ENCODE data around the gene TBC1D5. TPM values are rescaled to one million over a fixed set of nuclear protein-coding genes. Genes with fewer than 3 reads are reported as not detected.

Gene TBC1D5
- total RNA-seq, 2 donors from 2014 or later: 54.8 to 55.9 TPM

DNA sequence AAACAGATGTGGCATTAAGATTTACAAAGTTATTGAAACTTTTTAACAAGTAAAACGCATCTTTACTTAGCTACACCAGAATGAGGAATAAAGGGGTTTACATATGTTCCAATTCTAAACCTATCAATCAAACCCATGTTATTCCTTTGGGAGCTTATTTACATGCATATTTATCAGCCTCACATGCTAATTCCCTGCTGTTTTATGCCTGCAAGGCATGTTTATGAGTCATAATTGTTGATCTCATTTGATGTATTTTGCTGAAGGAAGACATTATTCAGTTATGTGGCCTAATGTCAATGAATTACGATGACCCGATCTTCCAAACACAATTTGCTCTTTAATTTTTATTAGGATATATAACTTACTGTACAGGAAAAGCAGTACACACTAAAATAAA, 272.9 kb downstream of the TBC1D5 start:
- no peak for ATAC-seq
- no peak overlapping the region for H3K27ac Mint-ChIP-seq
- DNase-seq (ENCODE audit: low spot score in 2 of 2): no peak
- H3K9me3 Mint-ChIP-seq: no peaks in the 10 kb centered on the region
- peaks cover 0 to 1% of the 10 kb centered on the region in 2 donors for H3K36me3 Mint-ChIP-seq

GRCh38 chr3:17466028-17466427, 276.4 kb downstream of the TBC1D5 start:
- Mint-ChIP-seq H3K27ac (no peak overlapping the region), H3K9me3 (no peaks in the 10 kb centered on the region), H3K36me3 (peaks cover 0 to 6% of the 10 kb centered on the region in 2 donors)
- DNase-seq (ENCODE audit: low spot score in 2 of 2) (no peak), ATAC-seq (no peak)

GRCh38 chr3:17459470-17459993, 282.9 kb downstream of the TBC1D5 start:
- peaks cover 0 to 5% of the 10 kb centered on the region in 2 donors for H3K36me3 Mint-ChIP-seq

GRCh38 chr3:17456650-17457049, 285.8 kb downstream of the TBC1D5 start:
- H3K27ac Mint-ChIP-seq: no peak overlapping the region
- H3K36me3 Mint-ChIP-seq: peaks cover 0 to 7% of the 10 kb centered on the region in 2 donors
- DNase-seq (ENCODE audit: low spot score in 2 of 2) (no peak), ATAC-seq (no peak)
- H3K9me3 Mint-ChIP-seq: peaks cover 0 to 9% of the 10 kb centered on the region in 2 donors

More at GRCh38 chr3:17459470-17459993, 282.9 kb downstream of the TBC1D5 start:
- Mint-ChIP-seq H3K9me3 (no peaks in the 10 kb centered on the region), H3K27ac (no peak overlapping the region)
- ATAC-seq: no peak
- no peak for DNase-seq (ENCODE audit: low spot score in 2 of 2)

GRCh38 chr3:17456046-17456445, 286.4 kb downstream of the TBC1D5 start:
- no peak for ATAC-seq
- no peak for DNase-seq (ENCODE audit: low spot score in 2 of 2)
- Mint-ChIP-seq H3K9me3 (peaks cover 0 to 9% of the 10 kb centered on the region in 2 donors), H3K36me3 (peaks cover 4 to 7% of the 10 kb centered on the region in 2 donors), H3K27ac (no peak overlapping the region)

DNA sequence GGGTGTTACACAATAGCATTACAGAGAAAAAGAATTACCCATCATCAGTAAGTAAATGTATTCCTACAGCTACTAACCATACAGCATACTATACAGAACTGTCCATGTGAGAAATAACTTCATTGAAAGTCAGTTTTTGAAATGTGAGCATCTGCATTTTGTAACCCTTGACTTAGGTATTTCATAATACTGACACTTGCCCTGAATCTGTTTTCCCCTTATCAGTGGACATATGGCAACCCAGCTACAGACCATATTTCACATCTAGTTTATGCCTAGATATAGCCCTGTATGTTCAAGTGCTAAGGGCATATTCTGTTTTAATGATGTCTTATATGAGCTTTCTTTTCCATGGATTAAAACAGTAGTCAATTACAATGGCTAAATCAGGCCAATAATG, 297.6 kb downstream of the TBC1D5 start:
- Mint-ChIP-seq H3K36me3 (peaks cover 6 to 16% of the 10 kb centered on the region in 2 donors), H3K9me3 (peaks cover 4 to 5% of the 10 kb centered on the region in 2 donors), H3K27ac (no peak overlapping the region)
- ATAC-seq (no peak), DNase-seq (ENCODE audit: low spot score in 2 of 2) (no peak)

GRCh38 chr3:17443142-17443541, 299.3 kb downstream of the TBC1D5 start:
- H3K27ac Mint-ChIP-seq: no peak overlapping the region
- H3K36me3 Mint-ChIP-seq: peaks cover 12 to 14% of the 10 kb centered on the region in 2 donors
- DNase-seq (ENCODE audit: low spot score in 2 of 2) (no peak), ATAC-seq (no peak)
- H3K9me3 Mint-ChIP-seq: peaks cover 4 to 9% of the 10 kb centered on the region in 2 donors

DNA sequence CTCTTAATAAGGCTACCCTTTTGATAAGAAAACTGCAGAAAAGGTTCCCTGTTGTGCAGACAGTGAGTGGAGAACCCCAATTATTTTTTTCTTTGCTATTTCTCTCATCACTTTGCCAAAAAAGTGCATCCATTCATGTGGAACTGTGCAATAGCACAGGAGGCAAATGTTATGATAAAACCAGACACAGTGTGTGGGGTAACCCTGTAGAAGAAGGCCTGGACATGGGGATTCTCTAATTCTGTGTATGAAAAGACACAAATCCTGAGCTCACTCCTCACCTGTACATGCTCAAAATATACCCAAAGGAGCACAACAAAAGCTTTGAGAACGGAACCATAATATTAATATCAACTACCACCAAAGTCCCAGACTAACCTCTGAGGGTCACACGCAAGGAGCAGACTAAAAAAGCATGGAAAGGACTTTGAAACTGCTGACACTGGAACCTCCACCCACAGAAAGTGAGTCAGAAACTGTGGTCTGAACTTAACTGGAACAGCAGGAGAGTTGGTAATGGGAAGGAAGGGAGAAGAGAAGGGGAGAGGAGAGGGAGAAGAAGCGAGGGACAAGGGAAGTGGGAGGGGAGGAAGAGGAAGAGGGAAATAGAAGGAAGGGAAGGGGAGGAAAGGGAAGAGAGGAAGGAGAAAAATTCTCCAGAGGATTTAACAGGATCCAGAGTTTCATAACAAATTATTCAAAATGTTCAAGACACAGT, 299.9 kb downstream of the TBC1D5 start:
- ATAC-seq: no peak
- Mint-ChIP-seq H3K9me3 (peaks cover 4 to 9% of the 10 kb centered on the region in 2 donors), H3K27ac (no peak overlapping the region), H3K36me3 (peaks cover 16 to 19% of the 10 kb centered on the region in 2 donors)
- no peak for DNase-seq (ENCODE audit: low spot score in 2 of 2)

GRCh38 chr3:17433876-17434275, 308.6 kb downstream of the TBC1D5 start:
- peaks cover 5 to 10% of the 10 kb centered on the region in 2 donors for H3K36me3 Mint-ChIP-seq
- no peak for DNase-seq (ENCODE audit: low spot score in 2 of 2)
- no peak overlapping the region for H3K27ac Mint-ChIP-seq
- no peak for ATAC-seq
- peaks cover 0 to 5% of the 10 kb centered on the region in 2 donors for H3K9me3 Mint-ChIP-seq

- Mint-ChIP-seq H3K9me3 (no peaks in the 10 kb centered on the region), H3K36me3 (no peaks in the 10 kb centered on the region), H3K27ac (no peak overlapping the region)
- DNase-seq (ENCODE audit: low spot score in 2 of 2): no peak
- no peak for ATAC-seq
Observed at GRCh38 chr3:17432236-17432635, 310.2 kb downstream of the TBC1D5 start.

GRCh38 chr3:17431484-17432045, 310.9 kb downstream of the TBC1D5 start:
- ATAC-seq (no peak), DNase-seq (ENCODE audit: low spot score in 2 of 2) (no peak)
- H3K36me3 Mint-ChIP-seq: no peaks in the 10 kb centered on the region
- no peak overlapping the region for H3K27ac Mint-ChIP-seq
- H3K9me3 Mint-ChIP-seq: no peaks in the 10 kb centered on the region

DNA sequence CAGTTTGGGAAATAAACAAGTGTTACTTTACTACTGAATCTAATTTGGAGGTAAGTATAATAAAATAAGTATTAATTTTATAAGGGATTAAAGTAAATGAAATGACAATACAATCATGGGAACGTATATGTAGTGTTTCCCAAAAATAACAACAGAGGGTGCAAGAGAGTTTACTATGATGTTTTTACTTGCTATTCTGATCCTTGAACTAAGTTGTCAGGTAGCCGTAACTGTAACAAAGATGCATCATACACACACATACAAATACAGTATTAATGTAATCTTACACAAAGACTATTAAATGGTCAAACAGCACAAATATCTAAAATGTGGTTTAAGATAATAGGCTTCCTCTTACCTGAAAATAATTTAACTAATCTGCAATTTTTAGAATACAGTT, 311.4 kb downstream of the TBC1D5 start:
- Mint-ChIP-seq H3K36me3 (no peaks in the 10 kb centered on the region), H3K9me3 (no peaks in the 10 kb centered on the region), H3K27ac (no peak overlapping the region)
- no peak for ATAC-seq
- DNase-seq (ENCODE audit: low spot score in 2 of 2): no peak

DNA sequence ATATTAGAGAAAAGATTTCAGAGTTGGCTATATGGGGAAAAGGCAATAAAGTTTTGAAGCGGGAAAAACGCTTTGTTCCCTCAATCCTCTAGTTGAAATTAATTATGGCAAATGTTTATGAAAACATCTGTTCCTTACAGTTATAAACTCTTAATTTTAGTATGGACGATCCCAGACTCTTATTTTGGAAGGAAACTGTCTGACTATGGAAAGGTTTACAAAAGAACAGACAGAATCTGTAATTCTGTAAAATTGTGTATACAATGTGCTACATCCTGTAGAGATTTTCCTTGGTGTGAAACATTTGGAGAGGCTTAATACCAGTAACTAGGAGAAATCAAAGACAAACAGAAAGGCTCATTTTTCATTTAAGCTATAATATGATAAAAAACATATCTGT, 311.8 kb downstream of the TBC1D5 start:
- Mint-ChIP-seq H3K9me3 (no peaks in the 10 kb centered on the region), H3K27ac (no peak overlapping the region)

GRCh38 chr3:17423786-17424536, 318.5 kb downstream of the TBC1D5 start:
- ATAC-seq (no peak), DNase-seq (ENCODE audit: low spot score in 2 of 2) (no peak)
- Mint-ChIP-seq H3K9me3 (no peaks in the 10 kb centered on the region), H3K27ac (no peak overlapping the region), H3K36me3 (no peaks in the 10 kb centered on the region)

More for the DNA sequence above, 311.8 kb downstream of the TBC1D5 start:
- no peak for ATAC-seq
- no peak for DNase-seq (ENCODE audit: low spot score in 2 of 2)
- no peaks in the 10 kb centered on the region for H3K36me3 Mint-ChIP-seq

GRCh38 chr3:17422636-17423035, 319.8 kb downstream of the TBC1D5 start:
- DNase-seq (ENCODE audit: low spot score in 2 of 2): no peak
- H3K9me3 Mint-ChIP-seq: no peaks in the 10 kb centered on the region

DNA sequence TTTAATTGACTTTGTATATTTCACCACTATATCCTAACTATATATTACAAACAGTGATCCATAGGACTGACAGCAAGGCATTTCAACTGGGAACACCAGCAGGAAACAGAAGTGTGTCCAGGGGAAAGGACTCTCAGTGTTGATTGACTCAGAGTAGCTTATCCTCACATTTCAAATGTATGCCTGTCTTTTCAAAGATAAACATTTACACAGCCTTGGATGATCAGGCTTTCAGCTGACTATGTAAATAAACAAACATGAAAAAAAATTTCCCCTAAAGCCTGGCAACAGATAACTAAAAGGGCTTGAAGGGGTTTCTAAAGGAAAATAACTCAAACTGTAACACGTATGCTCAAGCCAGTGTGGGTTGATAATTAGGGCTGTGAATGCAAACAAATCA, 321.8 kb downstream of the TBC1D5 start:
- no peaks in the 10 kb centered on the region for H3K9me3 Mint-ChIP-seq
- H3K27ac Mint-ChIP-seq: no peak overlapping the region
- no peak for ATAC-seq
- DNase-seq (ENCODE audit: low spot score in 2 of 2): no peak
- no peaks in the 10 kb centered on the region for H3K36me3 Mint-ChIP-seq

More at GRCh38 chr3:17422636-17423035, 319.8 kb downstream of the TBC1D5 start:
- Mint-ChIP-seq H3K27ac (no peak overlapping the region), H3K36me3 (no peaks in the 10 kb centered on the region)
- ATAC-seq: no peak

DNA sequence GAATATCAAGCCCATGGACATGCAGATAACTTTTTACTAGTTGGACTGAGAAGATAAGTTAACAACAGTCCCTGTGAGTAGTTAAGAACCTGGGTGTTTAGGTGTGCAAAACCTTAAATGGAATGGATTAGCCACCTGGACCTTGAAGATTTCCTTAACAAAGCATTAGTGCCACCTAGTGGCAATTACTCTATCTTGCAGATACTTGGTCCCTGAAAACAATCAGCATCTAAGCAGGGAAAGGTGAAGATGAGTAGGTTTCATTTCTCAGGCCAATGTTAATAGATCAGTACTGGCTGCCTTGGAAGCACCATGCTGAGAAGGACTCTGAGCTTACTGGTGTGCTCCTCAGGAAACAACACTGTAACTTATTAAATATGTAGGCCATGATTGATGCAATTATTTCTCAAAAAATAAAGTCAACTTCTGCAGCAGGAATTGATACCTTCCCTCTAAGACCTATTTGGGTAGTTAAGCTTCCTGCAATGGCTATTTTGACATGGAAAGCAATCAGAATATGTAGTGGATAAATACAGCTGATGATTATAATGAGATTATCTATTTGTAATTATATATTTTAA, 329.4 kb downstream of the TBC1D5 start:
- H3K27ac Mint-ChIP-seq: no peak overlapping the region
- ATAC-seq (peak; percentile 41 to 67), DNase-seq (ENCODE audit: low spot score in 2 of 2) (peak in 1 of 2 donors; percentile 12)
- H3K36me3 Mint-ChIP-seq: no peaks in the 10 kb centered on the region
- no peaks in the 10 kb centered on the region for H3K9me3 Mint-ChIP-seq
